Panc1 (cell line): ENCODE results near the gene COX6A1. TPM values are rescaled to one million over a fixed set of nuclear protein-coding genes. Genes with fewer than 3 reads are reported as not detected.

Experiments used
- ATAC-seq: fragments of 200-7000 bp; cut with Tn5 transposase; 2 replicates; pipeline ENCODE4 v1.9.1; 2020; ENCODE audit warnings: mild to moderate bottlenecking, moderate library complexity
- BruUV-seq: library from RNA; stranded (reverse); fragments of 400-500 nt; replicated peaks from 2 replicates; lab custom pipeline; 2021; lab: Mats Ljungman, UMichigan
- CTCF ChIA-PET: fragments of 300-600 bp; sonication (Branson Sonifier 250); formaldehyde crosslinking; loops from one replicate; lab custom pipeline; 2022; ENCODE audit warnings: antibody characterized with exemption; lab: Charles Lee
- POLR2A ChIA-PET: fragments of 300-600 bp; sonication (Branson Sonifier 250); formaldehyde crosslinking; loops from one replicate; lab custom pipeline; 2022; ENCODE audit warnings: antibody characterized with exemption; lab: Charles Lee
- DNase-seq: peaks from one replicate; pipeline ENCODE4 v3.0.0-alpha.2; 2010; ENCODE audit warnings: low read depth, low spot score
- H3K27ac ChIP-seq: 2 replicates; pipeline ENCODE4 v1.5.1; 2011; ENCODE audit warnings: mild to moderate bottlenecking, low read length, inconsistent platforms
- H3K27me3 ChIP-seq: fragments of 200-500 bp; sonication (Bioruptor generic); 2 replicates; pipeline ENCODE4 v1.6.0; 2014; ENCODE audit warnings: low read length, inconsistent platforms; ENCODE audit not compliant: control insufficient read depth, insufficient read depth
- H3K36me3 ChIP-seq: fragments of 200-500 bp; sonication (Bioruptor generic); 2 replicates; pipeline ENCODE4 v1.5.1; 2014; ENCODE audit warnings: inconsistent platforms, mild to moderate bottlenecking, low read length, moderate library complexity; ENCODE audit not compliant: control insufficient read depth, insufficient read depth
- H3K4me1 ChIP-seq: 2 replicates; pipeline ENCODE4 v1.5.1; 2011; ENCODE audit warnings: inconsistent platforms, mild to moderate bottlenecking, low read length, moderate library complexity; ENCODE audit not compliant: control insufficient read depth, insufficient read depth
- H3K4me3 ChIP-seq, 2 experiments: 2 replicates each; pipeline ENCODE4 v1.5.1; 2011 to 2012; ENCODE audit warnings: low read depth in 2 of 2, low read length in 2 of 2, mild to moderate bottlenecking in 2 of 2, inconsistent platforms in 1 of 2, moderate library complexity in 1 of 2
- H3K9me3 ChIP-seq: fragments of 200-500 bp; sonication (Bioruptor generic); 2 replicates; pipeline ENCODE4 v1.5.1; 2014; ENCODE audit warnings: low read depth, mild to moderate bottlenecking, inconsistent platforms, low read length, moderate library complexity; ENCODE audit not compliant: control insufficient read depth, insufficient read depth
- CTCF ChIP-seq: fragments of 450-650 bp; IDR thresholded peaks from 2 replicates; pipeline ENCODE4 v1.5.1; 2017; ENCODE audit warnings: mild to moderate bottlenecking
- POLR2AphosphoS5 ChIP-seq: IDR thresholded peaks from 2 replicates; pipeline ENCODE4 v1.6.1; 2012; ENCODE audit warnings: mild to moderate bottlenecking, low read depth, low read length, moderate library complexity
- REST ChIP-seq, 2 experiments: IDR thresholded peaks; 2 replicates each; pipeline ENCODE4 v1.6.1; 2011 to 2012; ENCODE audit warnings: low read depth in 2 of 2, control low read depth in 1 of 2, low read length in 1 of 2, mild to moderate bottlenecking in 1 of 2, moderate library complexity in 1 of 2; ENCODE audit not compliant: insufficient read depth in 1 of 2
- SIN3A ChIP-seq: IDR thresholded peaks from 2 replicates; pipeline ENCODE4 v1.6.1; 2012; ENCODE audit warnings: low read depth, mild to moderate bottlenecking, low read length, moderate library complexity, borderline replicate concordance; ENCODE audit not compliant: insufficient read depth
- TCF7L2 ChIP-seq: IDR thresholded peaks from 2 replicates; pipeline ENCODE4 v1.6.1; 2011; ENCODE audit warnings: mild to moderate bottlenecking, low read depth, low read length, inconsistent platforms
- in situ Hi-C: cut with HindIII; loops from 2 replicates; pipeline ENCODE4 v1.10.0; 2016; ENCODE audit warnings: low sequenced_read_pairs, low pct_unique_long_range_greater_than_20kb
- intact Hi-C: fragments of 100-400 bp; cut with micrococcal nuclease; formaldehyde crosslinking; loops from one replicate; pipeline ENCODE4 v1.10.0; 2022; ENCODE audit not compliant: unreplicated experiment
- total RNA-seq: library from RNA; stranded (reverse); gene quantifications from one replicate; pipeline ENCODE4 v1.2.1, GENCODE V29; 2021; ENCODE audit not compliant: unreplicated experiment

COX6A1 gene
- total RNA-seq, 1 experiment from 2014 or later = 557 TPM

- POLR2A ChIA-PET = no interaction called here
- no peak for ATAC-seq
- Histone ChIP-seq H3K27me3 (no peaks in the 10 kb centered on the region), H3K4me3 (no peak overlapping the region), H3K27ac (no peak overlapping the region), H3K9me3 (no peaks in the 10 kb centered on the region), H3K36me3 (peaks cover 58% of the 10 kb centered on the region), H3K4me1 (peaks cover 20% of the 10 kb centered on the region; the same call in 1 of the 2 replicates)
- DNase-seq = no peak
- BruUV-seq = no TSS peak
- TF ChIP-seq CTCF = no peak
- 0 out of 2 replicates have a peak, but pooled peaks have one; percentile 41 for TF ChIP-seq POLR2AphosphoS5
- in situ Hi-C loops (no loop called here), intact Hi-C loops (no loop called here)
- CTCF ChIA-PET = no interaction called here
Observed at GRCh38 chr12:120463712-120464111, 25.8 kb downstream of the COX6A1 start.

- peaks cover 51% of the 10 kb centered on the region for H3K36me3 ChIP-seq
- no peaks in the 10 kb centered on the region for H3K9me3 ChIP-seq
- ChIA-PET POLR2A (no interaction called here), CTCF (no interaction called here)
- H3K27ac ChIP-seq = no peak overlapping the region
- ATAC-seq = no peak
- TF ChIP-seq SIN3A = no peak
- no peak for TF ChIP-seq POLR2AphosphoS5
- no peak for TF ChIP-seq REST (IDR thresholded peaks at IDR 0.05; ENCODE audit: insufficient read depth in 1 of 2, low read depth in 2 of 2, low read length in 1 of 2)
- TF ChIP-seq CTCF = no peak
- TF ChIP-seq TCF7L2 = no peak
- BruUV-seq = no TSS peak
- DNase-seq = no peak
- intact Hi-C loops = no loop called here
- in situ Hi-C loops = no loop called here
- no peak overlapping the region for H3K4me3 ChIP-seq
- H3K4me1 ChIP-seq = peaks cover 20% of the 10 kb centered on the region; the same call in 1 of the 2 replicates
- H3K27me3 ChIP-seq = no peaks in the 10 kb centered on the region
Observed at GRCh38 chr12:120465756-120466155, 27.8 kb downstream of the COX6A1 start.
